ENCODE data around the gene ZNF711.
A peak's percentile ranks its signal among the peaks of the same experiment; 100 is the strongest.
"Not testable (repeated sequence)": the region's sequence is repeated elsewhere in the genome, so short reads cannot be mapped to it uniquely, and the experiment has no call there.

The ZNF711 gene

DNA sequence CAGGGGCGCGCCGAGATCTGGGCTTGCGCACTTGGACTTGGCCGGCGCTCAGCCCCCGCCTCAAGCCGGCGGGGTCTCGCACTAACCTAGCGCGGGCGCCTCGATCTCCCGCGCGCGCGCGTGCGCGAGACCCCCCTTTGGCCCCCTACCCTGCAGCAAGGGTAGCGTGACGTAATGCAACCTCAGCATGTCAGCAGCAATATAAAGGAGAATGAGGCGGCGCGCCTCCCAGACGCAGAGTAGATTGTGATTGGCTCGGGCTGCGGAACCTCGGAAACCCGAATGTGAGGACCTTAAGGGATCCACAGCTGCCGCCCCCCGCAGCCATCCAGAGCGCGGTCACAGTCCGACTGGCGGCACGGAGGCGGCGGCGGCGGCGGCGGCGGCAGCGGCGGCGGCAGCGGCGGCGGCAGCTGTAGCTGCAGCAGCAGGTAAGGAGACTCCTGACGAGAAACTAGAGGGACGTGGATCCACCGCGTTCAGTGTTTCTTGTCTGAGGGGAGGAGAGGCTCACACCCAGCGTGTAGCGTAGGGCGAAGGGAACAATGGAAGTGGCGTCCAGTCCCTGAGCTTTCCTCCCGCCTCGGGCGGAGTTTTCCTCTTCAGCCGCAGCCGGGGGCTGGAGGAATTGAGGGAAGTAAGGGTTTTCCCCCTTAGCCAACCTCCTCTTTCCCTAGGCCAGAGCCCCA lies at the start of gene ZNF711, which contains the start of gene SATL1:
Gene ZNF711 (plus strand): TSS at position 231 of the 689 bp plus-strand sequence. CDS start 3,582 bp downstream, outside the sequence.
Gene SATL1 (minus strand): TSS at position 19 of the 689 bp plus-strand sequence. CDS start 134,811 bp downstream, outside the sequence.
- DNase-seq, result peak; percentile 93

DNA sequence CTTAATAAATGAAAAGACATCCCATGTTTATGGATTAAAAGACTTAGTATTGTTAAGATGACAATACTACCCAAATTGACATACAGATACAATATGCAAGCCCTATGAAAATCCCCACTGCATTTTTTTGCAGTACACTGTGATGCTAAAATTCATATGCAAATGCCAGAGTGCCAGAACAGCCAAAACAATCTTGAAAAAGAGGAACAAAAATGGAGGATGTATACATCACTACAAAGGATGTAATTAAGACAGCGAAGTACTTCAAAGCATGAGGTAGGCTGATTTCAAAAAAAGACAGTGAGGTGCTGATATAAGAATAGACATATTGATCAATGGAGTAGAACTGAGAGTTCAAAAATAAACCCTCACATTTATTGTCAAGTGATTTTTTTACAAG lies 47.5 kb upstream of the ZNF711 start:
- no peak for DNase-seq

DNA sequence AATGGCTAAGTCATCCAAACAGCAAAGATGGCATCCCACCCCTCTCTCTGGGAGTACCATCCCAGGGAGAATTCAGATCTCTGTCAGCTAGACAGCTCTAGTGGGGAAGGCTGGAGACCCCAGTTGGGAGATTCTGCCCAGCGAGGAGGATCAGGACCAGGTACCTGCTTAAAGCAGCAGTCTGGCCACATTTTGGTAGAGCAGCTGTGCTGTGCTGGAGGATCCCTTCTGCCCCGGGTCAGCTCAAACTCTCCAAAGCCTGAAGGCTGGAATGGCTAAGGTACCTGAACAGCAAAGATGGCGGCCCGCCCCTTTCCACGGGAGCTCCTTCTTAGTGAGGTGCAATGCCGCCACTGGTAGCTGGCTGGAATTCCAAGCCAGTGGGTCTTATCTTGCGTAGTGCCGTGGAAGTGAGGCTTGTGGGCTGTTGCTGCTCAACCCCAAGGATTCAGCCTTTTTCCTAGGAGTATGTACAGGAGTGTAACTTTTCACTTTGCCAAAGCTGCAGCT lies 40.3 kb upstream of the ZNF711 start:
- DNase-seq, result no peak

- DNase-seq, result no peak
Measured at GRCh38 chrX:85213792-85214530, 29.8 kb upstream of the ZNF711 start.

GRCh38 chrX:85215946-85216345 lies 27.8 kb upstream of the ZNF711 start:
- DNase-seq, result no peak

- no peak for DNase-seq
Measured at GRCh38 chrX:85221361-85221760, 22.4 kb upstream of the ZNF711 start.

DNA sequence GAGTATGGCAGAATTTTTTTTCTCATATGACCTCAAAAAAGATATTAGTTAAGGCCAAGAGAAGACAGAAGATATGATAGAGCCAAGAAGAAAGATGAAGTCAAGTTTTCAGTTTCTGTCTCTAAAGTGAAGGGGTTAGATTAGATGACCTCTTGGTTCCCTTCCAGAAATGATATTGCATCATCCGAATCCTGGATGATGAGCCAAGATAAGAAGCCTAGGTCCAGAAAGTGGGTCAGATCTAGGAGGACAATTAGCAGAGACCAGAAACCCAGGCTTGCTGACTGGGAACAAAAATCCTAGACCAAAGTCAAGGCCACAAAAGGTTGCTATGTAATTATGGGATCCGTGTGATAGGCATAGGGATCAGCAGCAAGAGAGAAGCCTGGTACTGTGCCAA lies 20.4 kb upstream of the ZNF711 start:
- no peak for DNase-seq

DNA sequence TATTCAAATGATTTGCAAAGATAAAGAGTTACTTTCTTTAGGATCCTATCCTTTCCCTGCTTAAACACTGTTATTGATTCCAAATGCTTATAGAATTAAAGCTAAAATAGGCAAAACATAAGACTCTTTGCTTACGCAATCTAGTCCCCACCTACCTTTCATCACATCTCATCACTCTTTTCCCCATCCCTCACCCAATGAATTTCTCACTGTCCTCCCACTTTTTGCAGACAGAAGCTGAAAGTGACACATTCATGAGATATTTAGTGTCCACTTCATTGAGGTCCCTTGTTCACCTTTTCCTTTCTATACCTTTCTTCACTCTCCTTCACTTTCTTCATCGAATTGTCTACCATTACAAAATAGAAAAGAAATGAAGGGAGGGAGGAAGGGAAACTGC lies 636 bp upstream of the ZNF711 start:
- no peak for DNase-seq

GRCh38 chrX:85244450-85245211 lies 840 bp downstream of the ZNF711 start:
- DNase-seq, result no peak

DNA sequence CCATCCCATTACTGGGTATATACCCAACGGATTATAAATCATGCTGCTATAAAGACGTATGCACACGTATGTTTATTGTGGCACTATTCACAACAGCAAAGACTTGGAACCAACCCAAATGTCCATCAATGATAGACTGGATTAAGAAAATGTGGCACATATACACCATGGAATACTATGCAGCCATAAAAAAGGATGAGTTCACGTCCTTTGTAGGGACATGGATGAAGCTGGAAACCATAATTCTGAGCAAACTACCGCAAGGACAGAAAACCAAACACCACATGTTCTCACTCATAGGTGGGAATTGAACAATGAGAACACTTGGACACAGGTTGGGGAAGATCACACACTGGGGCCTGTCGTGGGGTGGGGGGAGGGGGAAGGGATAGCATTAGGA lies 41.5 kb downstream of the ZNF711 start:
- DNase-seq, result not testable (repeated sequence)

GRCh38 chrX:85288992-85289723 lies 45.4 kb downstream of the ZNF711 start:
- no peak for DNase-seq

- DNase-seq, result no peak
Measured at GRCh38 chrX:85303544-85303943, 59.8 kb downstream of the ZNF711 start.

- no peak for DNase-seq
Measured at GRCh38 chrX:85309717-85310116, 65.9 kb downstream of the ZNF711 start.

- DNase-seq, result not testable (repeated sequence)
Measured at GRCh38 chrX:85311348-85311747, 67.6 kb downstream of the ZNF711 start.
